RWPE2 (cell line): ENCODE measurements around the gene ENC1.

Source experiments
- ATAC-seq: fragments of 200-7000 bp; cut with Tn5 transposase; 3 replicates; pipeline ENCODE4 v1.9.1; 2021; ENCODE audit warnings: low read depth
- DNase-seq: peaks from one replicate; pipeline ENCODE4 v3.0.0-alpha.2; 2020; ENCODE audit warnings: low spot score
- H3K27ac ChIP-seq: fragments of 450-650 bp; 2 replicates; pipeline ENCODE4 v1.5.1; 2017; ENCODE audit warnings: mild to moderate bottlenecking; ENCODE audit not compliant: poor library complexity, severe bottlenecking
- H3K27me3 ChIP-seq: fragments of 250-450 bp; sonication (Bioruptor Pico); 2 replicates; pipeline ENCODE4 v1.5.1; 2021; ENCODE audit warnings: mild to moderate bottlenecking, moderate library complexity; ENCODE audit not compliant: insufficient read depth, poor library complexity, severe bottlenecking
- H3K36me3 ChIP-seq: fragments of 250-450 bp; sonication (Bioruptor Pico); 2 replicates; pipeline ENCODE4 v1.5.1; 2020; ENCODE audit warnings: low read depth, mild to moderate bottlenecking, moderate library complexity
- H3K4me1 ChIP-seq: fragments of 250-450 bp; sonication (Bioruptor Pico); 2 replicates; pipeline ENCODE4 v1.5.1; 2021; ENCODE audit warnings: mild to moderate bottlenecking, moderate library complexity; ENCODE audit not compliant: insufficient read depth, poor library complexity, severe bottlenecking
- H3K4me3 ChIP-seq: fragments of 250-450 bp; sonication (Bioruptor Pico); 2 replicates; pipeline ENCODE4 v1.5.1; 2021; ENCODE audit warnings: mild to moderate bottlenecking, moderate library complexity; ENCODE audit not compliant: severe bottlenecking
- H3K9me3 ChIP-seq: fragments of 250-450 bp; sonication (Bioruptor Pico); 2 replicates; pipeline ENCODE4 v1.5.1; 2021; ENCODE audit warnings: mild to moderate bottlenecking, moderate library complexity; ENCODE audit not compliant: severe bottlenecking
- CTCF ChIP-seq: fragments of 450-650 bp; IDR thresholded peaks from one replicate; pipeline ENCODE4 v1.5.1; 2017; ENCODE audit warnings: mild to moderate bottlenecking, moderate library complexity; ENCODE audit not compliant: poor library complexity, severe bottlenecking

The ENC1 gene

GRCh38 chr5:74587300-74587699, 53.2 kb downstream of the ENC1 start:
- Histone ChIP-seq H3K27me3 (no peaks in the 10 kb centered on the region), H3K9me3 (no peaks in the 10 kb centered on the region), H3K36me3 (no peaks in the 10 kb centered on the region), H3K27ac (no peak overlapping the region), H3K4me3 (no peak overlapping the region), H3K4me1 (peaks cover 2% of the 10 kb centered on the region)
- ATAC-seq = no peak
- no peak for TF ChIP-seq CTCF
- no peak for DNase-seq

GRCh38 chr5:74586856-74587255, 53.7 kb downstream of the ENC1 start:
- H3K9me3 ChIP-seq = no peaks in the 10 kb centered on the region
- no peaks in the 10 kb centered on the region for H3K36me3 ChIP-seq
- no peak for TF ChIP-seq CTCF
- H3K4me3 ChIP-seq = no peak overlapping the region
- no peaks in the 10 kb centered on the region for H3K27me3 ChIP-seq
- H3K4me1 ChIP-seq = no peaks in the 10 kb centered on the region
- ATAC-seq (no peak), DNase-seq (no peak)
- H3K27ac ChIP-seq = no peak overlapping the region

- H3K9me3 ChIP-seq = no peaks in the 10 kb centered on the region
- TF ChIP-seq CTCF = no peak
- no peaks in the 10 kb centered on the region for H3K4me1 ChIP-seq
- ATAC-seq (no peak), DNase-seq (no peak)
- H3K27ac ChIP-seq = no peak overlapping the region
- H3K36me3 ChIP-seq = no peaks in the 10 kb centered on the region
- H3K27me3 ChIP-seq = no peaks in the 10 kb centered on the region
- no peak overlapping the region for H3K4me3 ChIP-seq
Observed at GRCh38 chr5:74582853-74583252, 57.7 kb downstream of the ENC1 start.

GRCh38 chr5:74581988-74582365, 58.6 kb downstream of the ENC1 start:
- H3K27ac ChIP-seq = no peak overlapping the region
- H3K36me3 ChIP-seq = no peaks in the 10 kb centered on the region
- TF ChIP-seq CTCF = no peak
- no peaks in the 10 kb centered on the region for H3K9me3 ChIP-seq
- H3K4me3 ChIP-seq = no peak overlapping the region
- ATAC-seq (no peak), DNase-seq (no peak)
- no peaks in the 10 kb centered on the region for H3K27me3 ChIP-seq
- peaks cover 3% of the 10 kb centered on the region for H3K4me1 ChIP-seq

- Histone ChIP-seq H3K4me1 (peaks cover 14% of the 10 kb centered on the region), H3K9me3 (no peaks in the 10 kb centered on the region), H3K4me3 (no peak overlapping the region), H3K36me3 (no peaks in the 10 kb centered on the region), H3K27me3 (no peaks in the 10 kb centered on the region), H3K27ac (no peak overlapping the region)
- DNase-seq (no peak), ATAC-seq (no peak)
- no peak for TF ChIP-seq CTCF
Observed at GRCh38 chr5:74580729-74581109, 59.8 kb downstream of the ENC1 start.
